Cerebellar nuclear complex (tissue), 1 donor: ENCODE measurements around the gene SCUBE1.
"Not testable (repeated sequence)": the region's sequence is repeated elsewhere in the genome, so short reads cannot be mapped to it uniquely, and the experiment has no call there.

Source experiments
- DNase-seq, 2 experiments: peaks; one replicate each; lab custom pipeline; 2025; lab: John Stamatoyannopoulos, UW

SCUBE1 gene

GRCh38 chr22:43301866-43302265 lies 41.3 kb downstream of the SCUBE1 start:
- DNase-seq: no peak

DNA sequence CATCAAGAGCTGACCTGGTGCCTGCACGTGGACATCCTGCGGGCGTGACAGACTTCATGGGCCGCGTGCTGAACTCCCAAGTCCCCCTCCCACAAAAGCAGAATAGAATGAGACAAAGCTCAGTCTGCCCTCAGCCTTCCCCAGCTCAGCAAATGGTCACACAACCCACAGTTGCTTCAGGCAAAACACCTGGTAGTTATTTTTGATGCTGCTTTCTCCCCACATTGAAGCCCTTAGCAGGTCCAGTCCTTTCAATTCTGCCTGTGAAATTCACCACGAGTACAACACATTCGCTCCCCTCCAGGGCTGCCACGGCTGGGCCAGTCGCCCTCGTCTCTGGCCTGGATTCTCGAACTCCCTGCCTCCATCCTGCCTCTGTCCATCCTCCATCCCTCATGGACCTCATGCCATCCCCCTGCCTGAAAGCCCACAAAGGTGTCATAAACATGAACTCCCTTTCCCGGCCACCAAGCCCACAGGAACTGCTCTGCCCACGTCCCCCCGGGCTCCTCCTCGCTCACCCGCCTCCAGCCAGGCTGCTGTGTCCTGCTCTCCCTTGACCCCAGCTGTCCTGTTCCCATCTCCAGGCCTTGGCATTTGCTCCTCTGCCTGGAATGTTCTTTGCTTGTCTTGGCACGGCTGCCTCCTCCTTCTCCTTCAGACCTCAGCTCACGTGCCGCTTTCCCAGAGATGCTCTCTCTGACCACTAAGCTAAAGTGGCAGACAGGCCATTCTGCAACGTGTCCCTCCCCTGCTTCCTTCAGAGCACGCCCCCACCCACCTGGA lies 42.1 kb downstream of the SCUBE1 start:
- no peak for DNase-seq

- no peak for DNase-seq
These were observed 43.4 kb downstream of the SCUBE1 start for GRCh38 chr22:43299736-43300135.

GRCh38 chr22:43298062-43298801 lies 44.9 kb downstream of the SCUBE1 start:
- no peak for DNase-seq

- DNase-seq: no peak
These were observed 45.7 kb downstream of the SCUBE1 start for GRCh38 chr22:43297270-43298061.

DNA sequence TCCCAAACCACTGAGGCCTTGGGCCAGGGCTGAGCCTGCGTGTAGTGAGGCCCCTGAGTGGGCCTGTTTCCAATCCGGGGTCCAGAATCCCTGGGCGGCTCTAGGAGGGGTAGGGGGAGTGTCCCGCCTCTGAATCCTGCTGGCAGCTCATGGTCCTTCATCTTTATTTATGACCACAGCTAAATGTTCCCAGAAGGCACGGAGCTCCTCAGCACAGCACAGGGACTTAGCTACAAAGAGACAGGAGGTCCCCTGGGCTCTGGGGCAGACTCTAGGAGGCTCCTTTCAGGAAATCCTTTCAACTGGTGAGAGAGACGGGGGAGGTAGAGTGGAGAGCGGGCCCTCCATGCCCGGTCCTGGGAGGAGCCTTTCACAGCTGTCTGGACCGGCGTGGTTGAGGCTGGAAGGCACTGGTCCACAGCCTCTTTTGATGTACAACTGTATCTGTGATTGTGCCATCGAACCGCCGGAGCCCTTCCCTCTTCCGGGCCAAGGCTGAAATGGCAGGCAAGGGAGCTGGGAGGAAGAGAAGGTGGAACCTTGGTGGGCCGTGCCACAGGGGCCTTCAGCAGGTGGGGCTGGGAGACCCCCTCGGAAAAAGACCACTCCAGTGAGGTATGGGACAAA lies 46.8 kb downstream of the SCUBE1 start:
- no peak for DNase-seq

GRCh38 chr22:43295660-43296059 lies 47.5 kb downstream of the SCUBE1 start:
- DNase-seq: no peak

DNA sequence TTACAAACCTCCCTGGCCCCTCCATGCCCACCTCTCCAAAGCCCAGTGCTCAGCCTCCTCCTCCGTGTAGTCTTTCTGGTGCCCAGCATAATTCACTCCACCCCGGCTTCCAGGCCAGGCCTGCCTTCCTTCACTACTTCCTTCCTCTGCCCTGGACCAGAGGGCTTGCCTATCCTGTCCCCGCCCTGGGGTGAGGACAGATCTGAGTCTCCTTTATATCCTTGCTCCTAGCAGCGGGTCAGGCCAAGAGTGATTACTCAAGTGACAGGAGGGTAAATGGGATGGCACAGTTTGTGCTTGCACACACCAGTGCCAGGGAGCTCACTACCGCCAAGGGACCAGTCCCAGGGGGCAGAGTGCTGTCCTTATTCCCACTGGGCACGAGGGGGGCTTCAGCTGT lies 48.0 kb downstream of the SCUBE1 start:
- no peak for DNase-seq

DNA sequence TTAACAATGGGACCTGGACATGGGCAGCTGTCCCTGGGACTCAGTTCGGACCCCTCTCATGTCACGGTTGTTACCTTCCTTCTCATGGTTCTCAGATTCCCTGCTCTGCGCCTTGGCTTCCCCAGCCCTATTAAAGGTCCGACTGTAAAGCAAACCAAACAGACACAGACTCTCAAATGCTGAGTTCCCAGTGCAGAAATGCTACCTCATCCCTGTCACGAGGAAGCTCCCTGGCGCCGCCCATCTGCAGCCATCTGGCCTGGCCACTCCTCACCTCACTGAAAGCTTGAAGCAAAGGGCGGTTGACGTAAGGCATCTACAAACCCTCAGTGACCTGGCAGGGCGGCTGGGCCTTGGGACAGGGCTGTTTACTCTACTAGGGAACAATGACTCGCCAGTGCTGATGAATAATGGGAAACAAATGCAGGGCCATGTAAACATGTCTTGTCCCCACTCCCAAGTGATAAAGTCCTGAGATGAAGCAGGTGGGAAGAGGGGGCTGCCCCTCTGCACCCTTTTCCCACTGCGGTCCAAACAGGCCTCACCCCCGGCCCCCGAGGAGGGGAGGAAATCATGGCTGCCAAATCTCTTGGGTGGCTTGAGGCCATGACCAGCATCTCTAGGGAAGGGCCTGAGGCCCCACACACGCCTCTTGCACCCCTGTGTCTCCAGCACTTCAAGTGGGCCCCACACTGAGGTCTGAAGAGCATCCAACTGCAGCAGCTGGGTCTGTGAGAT lies 49.3 kb downstream of the SCUBE1 start:
- DNase-seq: no peak

- no peak for DNase-seq
These were observed 49.9 kb downstream of the SCUBE1 start for GRCh38 chr22:43293259-43293654.

DNA sequence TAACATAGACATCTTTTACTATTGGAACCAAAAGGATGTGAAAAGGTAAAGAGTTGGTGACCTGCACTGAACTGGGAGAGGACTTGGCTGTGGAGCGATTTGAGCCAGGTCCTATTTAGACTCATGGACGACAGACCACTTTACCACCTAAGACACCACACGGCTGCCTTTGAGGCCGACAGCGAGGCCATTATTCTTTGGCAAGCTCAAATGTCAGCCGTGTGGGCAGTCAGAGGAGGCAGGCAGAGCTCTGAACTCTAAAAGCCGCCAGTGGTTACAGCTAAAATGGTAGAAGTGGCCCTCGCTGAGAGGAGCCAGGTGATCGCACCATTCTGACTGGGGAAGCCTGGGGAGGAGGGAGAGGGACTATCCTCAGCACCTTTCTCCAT lies 50.5 kb downstream of the SCUBE1 start:
- DNase-seq: no peak

GRCh38 chr22:43291381-43291780 lies 51.8 kb downstream of the SCUBE1 start:
- DNase-seq: no peak

DNA sequence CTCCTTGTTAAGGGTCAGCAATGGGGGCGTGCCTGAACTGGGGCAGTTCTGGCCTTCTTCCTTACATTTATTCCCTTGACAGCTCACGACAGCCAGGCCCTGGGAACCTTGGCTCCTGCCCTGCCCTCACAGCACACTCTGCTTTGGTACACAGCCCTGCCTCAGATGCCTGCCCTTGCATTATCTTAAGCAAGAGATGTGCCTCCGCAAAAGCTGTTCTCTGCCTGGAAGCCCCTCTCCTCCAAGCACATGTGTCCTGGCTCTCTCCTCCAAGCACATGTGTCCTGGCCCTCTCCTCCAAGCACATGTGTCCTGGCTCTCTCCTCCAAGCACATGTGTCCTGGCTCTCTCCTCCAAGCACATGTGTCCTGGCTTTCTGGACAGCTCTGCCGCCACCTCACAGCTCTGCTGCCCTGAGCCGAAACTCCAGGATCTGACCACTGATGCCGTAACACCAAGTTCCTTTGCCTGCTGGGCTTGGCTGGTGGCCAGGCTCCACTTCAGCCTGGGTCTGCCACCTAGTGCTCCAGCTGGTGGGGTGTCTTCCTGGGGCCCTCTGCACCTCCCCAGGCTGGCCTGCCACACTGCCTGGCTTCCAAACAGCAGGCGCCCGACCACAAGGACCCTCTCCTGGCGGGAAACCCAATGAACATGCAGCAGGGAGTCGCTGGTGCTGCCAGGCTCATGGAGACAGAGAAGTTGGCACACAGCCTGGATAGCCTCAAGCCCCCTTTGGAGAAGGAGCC lies 53.0 kb downstream of the SCUBE1 start:
- no peak for DNase-seq

DNA sequence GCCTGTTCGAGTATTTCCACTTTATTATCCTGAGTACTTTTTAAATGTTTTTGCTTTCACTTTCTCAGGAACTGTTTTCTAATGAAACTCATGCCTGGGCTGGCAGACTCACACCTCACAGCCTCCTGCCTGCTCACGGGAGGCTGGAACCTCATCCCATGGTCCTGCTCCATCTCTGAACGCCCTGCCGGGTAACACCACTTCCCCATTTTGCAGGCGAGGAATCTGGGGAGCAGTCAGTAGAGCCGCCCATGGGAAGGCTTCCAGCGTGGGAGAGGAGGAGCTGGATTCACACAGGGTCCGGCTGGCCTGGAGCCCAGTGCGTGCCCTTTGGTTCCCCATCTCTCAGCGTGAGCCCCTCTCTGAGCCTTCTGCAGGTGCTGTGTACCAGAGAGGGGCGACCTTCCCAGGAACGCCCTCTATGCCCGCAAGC lies 53.6 kb downstream of the SCUBE1 start:
- no peak for DNase-seq

DNA sequence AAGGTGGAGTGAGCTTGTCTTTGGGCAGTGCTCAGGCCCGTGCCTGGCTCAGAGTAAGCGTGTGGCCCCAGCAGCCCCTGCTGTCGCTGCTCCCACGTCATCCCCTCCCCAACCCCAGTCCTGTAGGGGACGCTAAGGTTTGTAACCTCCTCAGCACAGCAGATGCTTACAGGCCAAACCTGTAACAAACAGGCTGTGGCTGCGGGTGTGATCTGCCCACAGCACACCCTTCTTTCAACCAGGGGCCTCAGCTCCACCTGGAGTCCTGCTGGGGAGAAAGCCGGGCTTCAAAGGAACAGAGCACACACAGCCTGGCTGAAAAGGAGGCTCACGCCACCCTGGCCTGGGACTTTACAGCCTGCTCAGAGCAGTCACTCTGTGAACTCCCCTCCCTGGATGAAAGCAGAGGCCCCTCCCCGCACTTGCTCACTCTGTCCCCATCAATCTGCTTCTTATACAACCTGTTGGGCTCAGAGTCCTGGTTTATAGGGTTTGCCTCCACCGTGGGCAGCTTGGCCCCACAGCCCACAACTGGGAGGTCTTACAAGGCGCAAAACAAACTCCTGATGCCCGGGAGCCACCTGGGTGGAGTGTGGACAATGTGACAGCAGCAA lies 54.3 kb downstream of the SCUBE1 start:
- DNase-seq: no peak

- DNase-seq: no peak
These were observed 54.8 kb downstream of the SCUBE1 start for GRCh38 chr22:43288378-43288777.

DNA sequence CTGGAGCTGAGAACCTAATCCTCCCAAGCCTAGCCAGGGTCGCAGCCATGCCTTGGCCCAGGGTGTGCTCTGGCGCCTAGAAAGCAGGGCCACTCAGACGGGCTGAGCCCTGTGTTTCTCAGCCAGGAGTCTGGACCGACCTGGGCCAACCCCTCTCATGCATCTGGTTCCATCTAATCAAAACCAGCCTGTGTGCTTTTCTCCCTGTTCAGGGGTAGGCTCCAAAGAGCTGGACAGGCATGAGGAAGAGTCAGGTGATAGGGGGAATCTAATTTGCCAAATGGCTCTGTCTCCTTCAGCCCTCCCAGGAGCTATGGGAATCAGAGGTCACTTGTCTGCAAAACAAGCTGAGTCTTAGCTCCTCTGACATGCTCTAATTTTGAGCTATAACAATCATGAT lies 55.7 kb downstream of the SCUBE1 start:
- DNase-seq: no peak

- no peak for DNase-seq
These were observed 61.8 kb downstream of the SCUBE1 start for GRCh38 chr22:43281394-43281793.

DNA sequence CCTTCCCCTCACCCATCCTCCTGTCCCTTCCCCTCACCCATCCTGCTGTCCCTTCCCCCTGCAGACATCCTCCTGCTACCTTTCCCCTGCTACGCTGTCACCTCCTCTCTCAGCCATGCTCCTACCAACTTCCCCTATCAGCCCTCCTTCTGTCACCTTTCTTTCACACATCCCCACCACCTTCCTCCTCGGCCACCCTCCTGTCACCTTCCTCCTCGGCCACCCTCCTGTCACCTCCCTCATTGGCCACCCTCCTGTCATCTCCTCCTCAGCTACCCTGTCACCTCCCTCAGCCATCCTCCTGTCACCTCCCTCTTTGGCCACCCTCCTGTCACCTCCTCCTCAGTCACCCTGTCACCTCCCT lies 62.7 kb downstream of the SCUBE1 start:
- DNase-seq: not testable (repeated sequence)

GRCh38 chr22:43279867-43280522 lies 63.2 kb downstream of the SCUBE1 start:
- no peak for DNase-seq
